Endodermal cell (in vitro differentiated cells): ENCODE data around the gene SMOC2. TPM values are rescaled to one million over a fixed set of nuclear protein-coding genes. Genes with fewer than 3 reads are reported as not detected.

Experiments
- DNase-seq: peaks from one replicate; pipeline ENCODE4 v3.0.0-alpha.2; 2017
- H3K27ac ChIP-seq: 2 replicates; pipeline ENCODE4 v1.5.1; 2013; ENCODE audit warnings: mild to moderate bottlenecking, low read depth, low read length, moderate library complexity
- H3K27me3 ChIP-seq: 2 replicates; pipeline ENCODE4 v1.6.1; 2013; ENCODE audit warnings: mild to moderate bottlenecking, low read length, moderate library complexity; ENCODE audit not compliant: insufficient read depth, control insufficient read depth, poor library complexity, severe bottlenecking
- H3K36me3 ChIP-seq: 2 replicates; pipeline ENCODE4 v1.7.0; 2013; ENCODE audit warnings: mild to moderate bottlenecking, low read length, moderate library complexity; ENCODE audit not compliant: control insufficient read depth, insufficient read depth
- H3K4me1 ChIP-seq: one replicate; pipeline ENCODE4 v1.7.0; 2013; ENCODE audit warnings: low read length; ENCODE audit not compliant: control insufficient read depth, insufficient read depth
- H3K4me3 ChIP-seq: 2 replicates; pipeline ENCODE4 v1.5.1; 2013; ENCODE audit warnings: mild to moderate bottlenecking, low read length, moderate library complexity
- H3K9ac ChIP-seq: 2 replicates; pipeline ENCODE4 v1.6.1; 2013; ENCODE audit warnings: mild to moderate bottlenecking, low read length, moderate library complexity; ENCODE audit not compliant: poor library complexity, severe bottlenecking; ENCODE audit errors: extremely low read depth
- H3K9me3 ChIP-seq: 2 replicates; pipeline ENCODE4 v1.6.1; 2013; ENCODE audit warnings: mild to moderate bottlenecking, low read length, moderate library complexity; ENCODE audit not compliant: control insufficient read depth
- H3K27ac Mint-ChIP-seq: 2 replicates; pipeline ENCODE4 v1.8.0; 2020; ENCODE audit warnings: mixed read lengths
- H3K27me3 Mint-ChIP-seq: 2 replicates; pipeline ENCODE4 v1.8.0; 2021; ENCODE audit warnings: mild to moderate bottlenecking, mixed read lengths; ENCODE audit not compliant: insufficient read depth
- H3K36me3 Mint-ChIP-seq: 2 replicates; pipeline ENCODE4 v1.8.0; 2020; ENCODE audit warnings: low read depth, mixed read lengths
- H3K4me1 Mint-ChIP-seq: 2 replicates; pipeline ENCODE4 v1.8.0; 2020; ENCODE audit warnings: mixed read lengths
- H3K4me3 Mint-ChIP-seq: 2 replicates; pipeline ENCODE4 v1.8.0; 2020; ENCODE audit warnings: mild to moderate bottlenecking, moderate library complexity, mixed read lengths
- H3K9me3 Mint-ChIP-seq: 2 replicates; pipeline ENCODE4 v1.8.0; 2020; ENCODE audit warnings: mild to moderate bottlenecking, mixed read lengths
- CTCF ChIP-seq: fragments of 200-600 bp; sonication (generic); conservative IDR thresholded peaks from 2 replicates; pipeline ENCODE4 v1.5.0; 2021; ENCODE audit warnings: antibody characterized with exemption, mild to moderate bottlenecking
- WGBS, 2 experiments: methylation state at CpG; one replicate each; pipeline versions ENCODE4 v1.1.5 to v1.1.7; 2013; ENCODE audit warnings: missing lambda C conversion rate in 2 of 2, mixed read lengths in 1 of 2; ENCODE audit not compliant: insufficient coverage in 1 of 2, insufficient read length in 1 of 2; 5-methylcytosine and 5-hydroxymethylcytosine counted together
- total RNA-seq, 2 donors: library from RNA; stranded (reverse); fragmentation: NEBNext Ultra II Directional in 1 of 2; extraction: Animal tissue kit (Norgen Biotek cat#: 25700) in 1 of 2; gene quantifications; 2 replicates in 1 of 2; 3 replicates in 1 of 2; pipeline ENCODE4 v1.2.1, GENCODE V29; 2021

The SMOC2 gene
- total RNA-seq, 2 donors from 2014 or later, result 0.20 TPM; not detected in 1

- no peak overlapping the region for H3K9ac ChIP-seq
- H3K9me3 ChIP-seq, result no peaks in the 10 kb centered on the region
- H3K9me3 Mint-ChIP-seq, result no peaks in the 10 kb centered on the region
- H3K27ac ChIP-seq, result no peak overlapping the region
- H3K4me3 Mint-ChIP-seq, result no peak overlapping the region
- no peaks in the 10 kb centered on the region for H3K36me3 ChIP-seq
- no peaks in the 10 kb centered on the region for H3K36me3 Mint-ChIP-seq
- 74 to 75% methylated on average over 3 to 5 of the region's 5 CpGs for WGBS, 2 experiments
- DNase-seq, result no peak
- TF ChIP-seq CTCF, result no peak
- H3K27me3 Mint-ChIP-seq, result peaks cover 2% of the 10 kb centered on the region
- no peaks in the 10 kb centered on the region for H3K4me1 Mint-ChIP-seq
- no peak overlapping the region for H3K27ac Mint-ChIP-seq
- no peaks in the 10 kb centered on the region for H3K4me1 ChIP-seq
- no peaks in the 10 kb centered on the region for H3K27me3 ChIP-seq
- no peak overlapping the region for H3K4me3 ChIP-seq
These were observed 28.9 kb downstream of the SMOC2 start for GRCh38 chr6:168469926-168470325.

DNA sequence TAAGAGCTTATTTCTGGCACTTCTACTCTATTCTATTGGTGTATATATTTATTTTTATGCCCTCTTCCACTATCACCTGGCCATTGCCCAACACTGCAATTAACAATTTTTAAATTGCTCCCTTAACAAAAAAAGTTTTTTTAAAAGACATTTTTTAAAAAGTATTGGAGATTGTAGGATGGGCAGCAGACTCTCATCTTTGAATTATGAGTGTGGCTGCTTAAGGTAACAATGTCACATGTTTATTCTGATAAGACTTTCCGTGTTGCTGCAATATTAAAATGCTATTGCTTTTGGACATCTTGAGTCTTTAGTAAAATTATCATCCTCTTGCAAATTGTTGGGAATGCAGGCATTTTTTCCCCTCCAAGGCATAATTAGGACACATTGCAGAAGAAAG, 31.4 kb downstream of the SMOC2 start:
- H3K27me3 Mint-ChIP-seq, result peaks cover 2% of the 10 kb centered on the region
- H3K36me3 Mint-ChIP-seq, result no peaks in the 10 kb centered on the region
- no peak overlapping the region for H3K27ac Mint-ChIP-seq
- H3K9me3 Mint-ChIP-seq, result no peaks in the 10 kb centered on the region
- 82 to 100% methylated on average over 1 of the region's 1 CpG for WGBS, 2 experiments
- no peaks in the 10 kb centered on the region for H3K4me1 Mint-ChIP-seq
- Histone ChIP-seq H3K27ac (no peak overlapping the region), H3K27me3 (no peaks in the 10 kb centered on the region), H3K9me3 (no peaks in the 10 kb centered on the region), H3K36me3 (no peaks in the 10 kb centered on the region), H3K9ac (no peak overlapping the region), H3K4me1 (no peaks in the 10 kb centered on the region), H3K4me3 (no peak overlapping the region)
- TF ChIP-seq CTCF, result no peak
- no peak for DNase-seq
- no peak overlapping the region for H3K4me3 Mint-ChIP-seq

GRCh38 chr6:168473197-168473596, 32.2 kb downstream of the SMOC2 start:
- no peaks in the 10 kb centered on the region for H3K9me3 Mint-ChIP-seq
- Histone ChIP-seq H3K4me3 (no peak overlapping the region), H3K9ac (no peak overlapping the region), H3K9me3 (no peaks in the 10 kb centered on the region), H3K27me3 (no peaks in the 10 kb centered on the region), H3K27ac (no peak overlapping the region), H3K4me1 (no peaks in the 10 kb centered on the region), H3K36me3 (no peaks in the 10 kb centered on the region)
- no peak overlapping the region for H3K4me3 Mint-ChIP-seq
- no peak overlapping the region for H3K27ac Mint-ChIP-seq
- no peaks in the 10 kb centered on the region for H3K36me3 Mint-ChIP-seq
- WGBS, 2 experiments, result 89 to 95% methylated on average over 6 to 7 of the region's 7 CpGs
- peaks cover 2% of the 10 kb centered on the region for H3K27me3 Mint-ChIP-seq
- no peak for TF ChIP-seq CTCF
- no peaks in the 10 kb centered on the region for H3K4me1 Mint-ChIP-seq
- no peak for DNase-seq
